DND-41 (cell line): ENCODE measurements around the gene LRP5.

Experiments
- ATAC-seq: fragments of 200-7000 bp; cut with Tn5 transposase; 3 replicates; pipeline ENCODE4 v1.9.1; 2021; ENCODE audit warnings: low read depth; ENCODE audit not compliant: insufficient read depth
- DNase-seq: peaks from one replicate; pipeline ENCODE4 v3.0.0-alpha.2; 2020
- H2AFZ ChIP-seq: 2 replicates; pipeline ENCODE4 v1.6.0; 2012; ENCODE audit warnings: low read depth, low read length
- H3K27ac ChIP-seq: 2 replicates; pipeline ENCODE4 v1.5.1; 2012; ENCODE audit warnings: low read length, inconsistent platforms
- H3K27me3 ChIP-seq: fragments of 200-600 bp; sonication (generic); 2 replicates; pipeline ENCODE4 v1.6.0; 2012; ENCODE audit warnings: low read length, mild to moderate bottlenecking, inconsistent platforms; ENCODE audit not compliant: insufficient read depth, poor library complexity
- H3K36me3 ChIP-seq: 2 replicates; pipeline ENCODE4 v1.5.1; 2012; ENCODE audit warnings: low read length, inconsistent platforms; ENCODE audit not compliant: insufficient read depth
- H3K4me1 ChIP-seq: 2 replicates; pipeline ENCODE4 v1.5.1; 2012; ENCODE audit warnings: mild to moderate bottlenecking, low read length; ENCODE audit not compliant: insufficient read depth
- H3K4me2 ChIP-seq: 2 replicates; pipeline ENCODE4 v1.6.0; 2012; ENCODE audit warnings: mild to moderate bottlenecking, moderate library complexity, low read length, inconsistent platforms; ENCODE audit not compliant: insufficient read depth
- H3K4me3 ChIP-seq, 2 experiments: fragments of 200-600 bp in 1 of 2; shearing (Covaris generic) in 1 of 2; 2 replicates each; pipeline ENCODE4 v1.5.1; 2012 to 2016; ENCODE audit warnings: inconsistent platforms in 2 of 2, low read length in 2 of 2, mild to moderate bottlenecking in 2 of 2, low read depth in 1 of 2, moderate library complexity in 1 of 2
- H3K79me2 ChIP-seq: 2 replicates; pipeline ENCODE4 v1.6.0; 2012; ENCODE audit warnings: low read length, inconsistent platforms; ENCODE audit not compliant: insufficient read depth
- H3K9ac ChIP-seq: 2 replicates; pipeline ENCODE4 v1.6.0; 2012; ENCODE audit warnings: low read depth, mild to moderate bottlenecking, inconsistent platforms, low read length, moderate library complexity
- H3K9me3 ChIP-seq: 2 replicates; pipeline ENCODE4 v1.5.1; 2012; ENCODE audit warnings: low read length, moderate library complexity, mild to moderate bottlenecking, inconsistent platforms; ENCODE audit not compliant: insufficient read depth, severe bottlenecking
- H4K20me1 ChIP-seq: 2 replicates; pipeline ENCODE4 v1.6.0; 2012; ENCODE audit warnings: low read length; ENCODE audit not compliant: insufficient read depth
- EZH2 ChIP-seq: IDR thresholded peaks from 3 replicates; pipeline ENCODE4 v1.6.1; 2012; ENCODE audit warnings: borderline replicate concordance, low read depth, mild to moderate bottlenecking, moderate library complexity, low read length, inconsistent platforms; ENCODE audit not compliant: severe bottlenecking
- TF ChIP-seq, protein P1 (sequence below): IDR thresholded peaks from 2 replicates; pipeline ENCODE4 v1.5.1; 2012; ENCODE audit warnings: borderline replicate concordance, low read length, moderate library complexity, mild to moderate bottlenecking; ENCODE audit not compliant: poor library complexity, severe bottlenecking; ENCODE audit errors: extremely low read depth

LRP5 gene

DNA sequence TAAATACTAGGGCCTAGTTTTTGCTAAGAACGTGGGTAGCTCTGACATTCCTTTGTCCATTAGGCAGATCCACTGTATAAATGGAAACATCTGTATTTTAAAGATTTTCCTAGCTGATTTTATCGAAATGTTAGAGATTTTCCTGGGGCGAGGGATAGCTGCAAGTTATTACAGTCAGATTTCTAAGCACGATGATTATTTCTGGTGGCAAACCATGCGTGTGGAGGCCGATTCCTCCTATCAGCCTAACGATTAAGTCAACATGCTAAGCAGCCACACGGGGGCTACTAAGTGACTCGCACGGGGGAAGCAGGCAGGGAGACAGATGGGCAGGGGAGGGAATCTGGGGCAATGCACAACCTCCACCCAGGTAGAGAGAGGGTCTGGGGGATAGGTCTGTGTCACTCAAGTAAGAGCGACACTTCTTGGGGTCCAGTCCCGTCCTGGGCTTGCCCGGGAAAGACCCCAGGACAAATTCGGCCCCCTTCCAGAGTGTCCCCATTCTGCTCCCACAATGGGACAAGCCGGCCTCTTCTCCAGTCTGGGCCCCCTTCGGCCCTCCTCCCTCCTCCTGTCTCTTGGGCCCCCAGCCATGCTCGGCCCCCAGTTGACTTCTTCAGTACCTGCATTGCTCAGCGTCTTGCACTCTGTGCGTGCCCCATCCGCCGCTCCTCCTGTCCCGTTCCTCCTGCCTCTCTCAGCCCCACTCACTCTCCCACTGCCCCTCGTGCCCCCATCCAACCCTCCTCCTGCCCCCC, 41.2 kb upstream of the LRP5 start:
- Histone ChIP-seq H4K20me1 (peaks cover 4% of the 10 kb centered on the region), H3K4me3 (peak overlapping the region; percentile 76 to 98), H3K9me3 (no peaks in the 10 kb centered on the region), H3K79me2 (peaks cover 9% of the 10 kb centered on the region), H3K36me3 (peaks cover 12% of the 10 kb centered on the region), H3K4me2 (peak overlapping the region; percentile 95), H2AFZ (peak overlapping the region; percentile 100), H3K9ac (peak overlapping the region; percentile 95), H3K27ac (peak overlapping the region; percentile 71), H3K4me1 (peaks cover 32% of the 10 kb centered on the region), H3K27me3 (no peaks in the 10 kb centered on the region)
- peak; percentile 72 for DNase-seq
- peak; percentile 60 for ATAC-seq
- no peak for TF ChIP-seq EZH2
- TF ChIP-seq, protein P1, sequence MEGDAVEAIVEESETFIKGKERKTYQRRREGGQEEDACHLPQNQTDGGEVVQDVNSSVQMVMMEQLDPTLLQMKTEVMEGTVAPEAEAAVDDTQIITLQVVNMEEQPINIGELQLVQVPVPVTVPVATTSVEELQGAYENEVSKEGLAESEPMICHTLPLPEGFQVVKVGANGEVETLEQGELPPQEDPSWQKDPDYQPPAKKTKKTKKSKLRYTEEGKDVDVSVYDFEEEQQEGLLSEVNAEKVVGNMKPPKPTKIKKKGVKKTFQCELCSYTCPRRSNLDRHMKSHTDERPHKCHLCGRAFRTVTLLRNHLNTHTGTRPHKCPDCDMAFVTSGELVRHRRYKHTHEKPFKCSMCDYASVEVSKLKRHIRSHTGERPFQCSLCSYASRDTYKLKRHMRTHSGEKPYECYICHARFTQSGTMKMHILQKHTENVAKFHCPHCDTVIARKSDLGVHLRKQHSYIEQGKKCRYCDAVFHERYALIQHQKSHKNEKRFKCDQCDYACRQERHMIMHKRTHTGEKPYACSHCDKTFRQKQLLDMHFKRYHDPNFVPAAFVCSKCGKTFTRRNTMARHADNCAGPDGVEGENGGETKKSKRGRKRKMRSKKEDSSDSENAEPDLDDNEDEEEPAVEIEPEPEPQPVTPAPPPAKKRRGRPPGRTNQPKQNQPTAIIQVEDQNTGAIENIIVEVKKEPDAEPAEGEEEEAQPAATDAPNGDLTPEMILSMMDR, result peak; percentile 71

DNA sequence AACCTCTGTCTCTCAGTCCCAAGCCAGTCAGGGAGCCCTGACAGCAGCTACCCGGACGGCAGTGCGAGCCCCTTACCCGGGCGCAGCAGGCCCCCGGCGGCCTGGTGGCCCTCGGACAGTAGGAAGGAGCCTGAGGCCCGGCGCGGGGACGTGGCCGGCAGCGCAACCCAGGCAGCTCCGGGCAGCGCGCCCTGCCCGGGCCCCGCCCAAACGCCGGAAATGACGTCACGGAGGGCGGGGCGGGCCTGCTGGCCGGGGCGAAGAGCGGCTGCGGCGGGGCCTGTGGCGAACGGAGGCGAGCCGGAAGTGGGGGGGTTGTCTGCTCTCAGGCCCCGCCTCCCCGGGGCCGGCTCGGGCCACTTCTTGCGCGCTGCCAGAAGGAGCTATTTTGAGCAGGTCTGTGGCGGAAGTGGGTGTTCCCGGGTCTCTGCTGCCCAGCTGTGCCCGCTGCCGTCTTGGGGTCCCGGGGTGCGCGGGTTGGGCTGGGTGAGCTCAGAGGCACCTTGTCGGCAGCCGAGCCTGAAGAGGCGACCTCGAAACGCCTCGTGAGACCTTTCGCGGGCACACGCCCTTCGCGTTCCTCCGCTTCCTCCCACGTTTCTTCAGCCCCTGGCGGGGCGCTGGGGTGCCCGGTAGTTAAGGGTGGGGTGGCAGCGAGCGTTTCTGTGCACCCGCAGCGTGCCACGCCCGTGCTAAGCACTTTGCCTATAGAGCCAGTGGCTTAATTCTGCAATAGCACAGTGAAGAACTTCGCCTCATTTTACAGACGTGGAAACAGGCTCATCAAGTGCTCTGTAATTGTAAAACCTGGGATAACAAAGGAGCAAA, 40.4 kb upstream of the LRP5 start, which contains the start of gene C11orf24:
Gene C11orf24 (minus strand): TSS at position 193 of the 828 bp plus-strand sequence. CDS start 8,206 bp downstream, outside the sequence.
- no peak for TF ChIP-seq EZH2
- TF ChIP-seq, protein P1, result no peak
- Histone ChIP-seq H3K9me3 (no peaks in the 10 kb centered on the region), H3K27me3 (no peaks in the 10 kb centered on the region), H3K27ac (peak within 1 kb of the TSS; percentile 94), H3K79me2 (peaks cover 9% of the 10 kb centered on the region), H3K9ac (peak within 1 kb of the TSS; percentile 95), H4K20me1 (peaks cover 4% of the 10 kb centered on the region), H3K4me3 (peak within 1 kb of the TSS; percentile 76 to 98), H3K36me3 (peaks cover 11% of the 10 kb centered on the region), H3K4me2 (peak within 1 kb of the TSS; percentile 95), H3K4me1 (peaks cover 32% of the 10 kb centered on the region), H2AFZ (peak within 1 kb of the TSS; percentile 100)
- DNase-seq, result peak; percentile 93
- ATAC-seq, result peak; percentile 92

- ATAC-seq, result no peak
- Histone ChIP-seq H3K9ac (peak overlapping the region; percentile 95; the same call in 1 of the 2 replicates), H2AFZ (no peak overlapping the region)
Observed at GRCh38 chr11:68273026-68273738, 39.2 kb upstream of the LRP5 start.

More at GRCh38 chr11:68273026-68273738, 39.2 kb upstream of the LRP5 start:
- Histone ChIP-seq H4K20me1 (peaks cover 4% of the 10 kb centered on the region), H3K9me3 (no peaks in the 10 kb centered on the region), H3K4me3 (peak overlapping the region in 1 of 2 experiments; percentile 98; a peak in 2 of 4 replicates), H3K4me1 (peaks cover 32% of the 10 kb centered on the region), H3K27me3 (no peaks in the 10 kb centered on the region), H3K27ac (no peak overlapping the region), H3K79me2 (peaks cover 9% of the 10 kb centered on the region), H3K4me2 (peak overlapping the region; percentile 95), H3K36me3 (no peaks in the 10 kb centered on the region; the same call in 1 of the 2 replicates)
- TF ChIP-seq, protein P1, result no peak
- TF ChIP-seq EZH2, result no peak
- DNase-seq, result no peak
